LNCAP (cell line): ENCODE measurements around the gene STK10.

ENCODE experiments used
- TF ChIP-seq, protein P1 (sequence below): fragments of 450-650 bp; IDR thresholded peaks from 2 replicates; pipeline ENCODE4 v1.5.1; 2017; ENCODE audit warnings: mild to moderate bottlenecking

The STK10 gene

DNA sequence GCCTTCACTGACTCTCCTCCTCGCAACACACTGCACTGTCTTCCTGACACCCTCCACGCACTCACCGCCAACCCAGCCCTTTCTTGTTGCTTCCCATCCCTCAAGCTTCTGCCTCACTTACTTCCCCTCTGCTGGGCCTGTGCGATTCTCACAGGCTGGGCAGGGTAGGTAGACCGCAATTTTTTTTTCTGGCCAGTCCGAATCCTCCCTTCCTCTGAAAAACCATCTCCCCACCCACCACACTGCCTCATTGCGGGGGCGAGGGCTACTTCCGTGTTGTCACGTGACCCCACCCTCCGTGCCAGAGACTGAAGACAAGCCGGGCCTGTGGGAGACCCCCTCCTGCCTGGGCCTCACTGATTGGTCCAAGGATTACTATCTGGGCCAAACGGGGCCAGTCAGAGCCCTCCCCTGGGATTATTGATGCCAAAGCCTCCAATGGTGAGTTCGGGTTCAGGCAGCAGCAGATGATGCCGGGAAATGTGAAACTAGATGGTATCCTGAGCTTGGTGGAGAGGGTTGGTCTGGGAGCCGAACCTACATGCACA lies 73.1 kb downstream of the STK10 start:
- TF ChIP-seq, protein P1, sequence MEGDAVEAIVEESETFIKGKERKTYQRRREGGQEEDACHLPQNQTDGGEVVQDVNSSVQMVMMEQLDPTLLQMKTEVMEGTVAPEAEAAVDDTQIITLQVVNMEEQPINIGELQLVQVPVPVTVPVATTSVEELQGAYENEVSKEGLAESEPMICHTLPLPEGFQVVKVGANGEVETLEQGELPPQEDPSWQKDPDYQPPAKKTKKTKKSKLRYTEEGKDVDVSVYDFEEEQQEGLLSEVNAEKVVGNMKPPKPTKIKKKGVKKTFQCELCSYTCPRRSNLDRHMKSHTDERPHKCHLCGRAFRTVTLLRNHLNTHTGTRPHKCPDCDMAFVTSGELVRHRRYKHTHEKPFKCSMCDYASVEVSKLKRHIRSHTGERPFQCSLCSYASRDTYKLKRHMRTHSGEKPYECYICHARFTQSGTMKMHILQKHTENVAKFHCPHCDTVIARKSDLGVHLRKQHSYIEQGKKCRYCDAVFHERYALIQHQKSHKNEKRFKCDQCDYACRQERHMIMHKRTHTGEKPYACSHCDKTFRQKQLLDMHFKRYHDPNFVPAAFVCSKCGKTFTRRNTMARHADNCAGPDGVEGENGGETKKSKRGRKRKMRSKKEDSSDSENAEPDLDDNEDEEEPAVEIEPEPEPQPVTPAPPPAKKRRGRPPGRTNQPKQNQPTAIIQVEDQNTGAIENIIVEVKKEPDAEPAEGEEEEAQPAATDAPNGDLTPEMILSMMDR, result no peak

DNA sequence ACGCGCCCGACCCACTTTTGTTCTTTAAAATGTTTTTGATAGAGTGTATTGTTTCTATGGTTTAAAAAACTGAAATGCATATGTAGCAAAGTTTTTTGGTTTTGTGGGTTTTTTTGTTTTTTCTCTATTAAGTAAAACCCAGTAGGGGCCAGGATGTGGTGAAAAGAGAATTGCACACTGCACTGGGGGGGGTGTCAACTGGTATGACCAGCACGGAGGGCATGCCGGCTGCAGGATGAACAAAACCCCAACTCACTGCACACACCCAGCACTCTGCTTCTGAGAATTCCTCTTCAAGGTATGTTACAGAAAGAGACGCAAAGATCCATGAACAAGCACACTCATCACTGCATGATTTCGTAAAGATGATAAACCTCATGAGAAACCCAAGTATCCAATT lies 75.0 kb downstream of the STK10 start:
- TF ChIP-seq, protein P1, result no peak

DNA sequence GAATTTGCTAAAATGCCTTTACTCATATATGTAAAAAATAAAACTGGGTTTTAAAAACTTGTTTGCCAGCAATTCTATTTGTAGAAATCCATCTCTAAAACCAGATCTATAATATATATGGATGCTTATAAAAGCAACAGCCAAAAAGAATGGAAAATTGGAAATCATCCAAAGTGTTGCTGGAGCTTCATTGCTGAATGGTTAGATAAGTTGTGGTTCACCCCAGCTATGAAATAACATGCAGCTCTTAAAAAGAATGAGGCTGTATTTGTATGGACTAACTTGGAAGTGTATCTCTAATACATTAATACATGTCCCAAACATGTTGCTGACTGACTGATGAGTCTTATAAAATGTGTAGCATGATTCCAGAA lies 76.2 kb downstream of the STK10 start:
- TF ChIP-seq, protein P1, result no peak

DNA sequence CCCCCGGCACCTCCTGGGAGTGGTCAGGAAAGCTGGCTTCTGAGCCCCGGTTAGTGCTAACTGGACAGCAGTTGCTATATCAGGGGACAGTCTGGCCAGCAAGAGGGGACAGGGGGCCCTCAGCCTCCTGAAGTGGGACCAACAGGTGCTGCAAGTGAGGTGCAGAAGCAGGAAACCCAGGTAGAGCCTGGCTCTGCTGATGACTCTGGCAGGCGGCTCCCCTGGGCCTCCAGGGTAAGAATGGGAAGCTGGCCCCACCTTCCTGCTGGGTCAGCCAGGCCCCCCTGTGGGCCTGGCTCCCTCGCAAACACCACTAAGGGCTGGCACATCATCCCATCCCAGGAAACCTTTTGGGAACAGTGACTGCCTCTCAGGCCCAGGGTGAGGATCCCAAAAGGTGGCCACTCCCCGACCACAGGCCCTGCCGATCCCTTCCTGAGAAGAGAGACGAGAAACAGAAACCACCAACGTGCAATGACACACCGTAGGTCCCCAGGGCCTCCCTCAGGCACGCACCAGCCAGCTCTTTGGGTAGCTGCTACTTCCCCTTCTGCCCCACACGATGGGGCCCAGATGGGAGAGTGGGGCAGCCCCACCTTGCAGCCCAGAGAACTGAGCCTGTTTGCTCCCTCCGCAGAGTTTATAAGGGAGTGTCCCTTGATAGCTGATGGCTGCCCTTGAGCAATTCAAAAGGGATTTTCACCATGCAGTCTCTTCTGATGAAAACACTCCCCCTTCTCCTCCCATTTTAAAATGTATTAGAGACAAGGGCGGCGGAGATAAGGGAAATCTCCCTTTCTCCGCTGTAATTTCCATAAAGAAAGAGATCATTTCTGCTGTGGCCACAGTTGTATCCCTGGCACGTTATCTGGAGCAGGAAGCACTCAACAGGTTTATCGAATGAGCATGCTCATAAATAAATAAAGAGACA lies 76.8 kb downstream of the STK10 start:
- TF ChIP-seq, protein P1, result no peak

DNA sequence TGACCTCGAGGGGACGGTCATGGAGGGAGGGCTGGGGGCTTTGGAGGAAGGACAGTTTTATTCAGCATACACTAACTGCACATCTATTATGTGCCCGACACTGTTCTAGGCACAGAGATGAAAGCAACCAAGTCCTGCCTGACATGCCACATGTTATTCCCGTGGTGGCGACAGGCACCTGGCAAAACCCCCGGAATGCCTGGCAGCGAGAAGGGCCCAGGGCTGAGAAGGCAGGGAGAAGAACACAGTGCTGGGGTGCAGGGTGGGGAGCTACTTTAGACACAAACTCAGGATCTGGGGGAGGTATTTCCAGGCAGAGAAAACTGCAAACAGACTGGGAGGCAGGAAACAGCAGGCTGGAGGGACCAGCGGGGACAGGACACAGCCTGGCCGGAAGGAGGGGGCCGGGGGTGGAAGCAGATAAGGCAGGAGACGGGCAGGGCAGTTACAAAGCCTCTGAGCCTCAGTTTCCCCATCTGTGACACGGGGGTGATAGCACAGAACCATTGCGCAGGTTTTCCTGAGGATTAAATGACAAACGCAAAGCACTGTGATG lies 77.7 kb downstream of the STK10 start:
- TF ChIP-seq, protein P1, result no peak

DNA sequence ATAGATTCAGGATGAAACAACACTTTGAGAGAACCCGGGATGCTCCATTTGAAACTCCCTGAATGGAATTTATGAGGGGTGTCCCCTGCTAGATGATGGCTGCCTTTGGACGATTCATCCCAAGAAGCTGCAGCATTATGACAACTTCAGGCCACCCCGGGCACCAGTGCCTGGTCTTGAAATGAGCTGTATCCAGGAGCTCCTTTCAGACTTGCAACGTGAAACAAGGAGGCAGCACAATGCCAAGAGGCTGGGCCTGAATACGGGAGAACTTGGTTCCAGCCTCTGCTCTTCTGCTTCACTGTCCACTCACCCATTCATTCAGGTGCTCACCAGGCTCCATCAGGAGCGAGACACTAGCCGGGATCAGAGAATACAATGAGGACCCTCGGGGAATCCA lies 78.3 kb downstream of the STK10 start:
- TF ChIP-seq, protein P1, result no peak

DNA sequence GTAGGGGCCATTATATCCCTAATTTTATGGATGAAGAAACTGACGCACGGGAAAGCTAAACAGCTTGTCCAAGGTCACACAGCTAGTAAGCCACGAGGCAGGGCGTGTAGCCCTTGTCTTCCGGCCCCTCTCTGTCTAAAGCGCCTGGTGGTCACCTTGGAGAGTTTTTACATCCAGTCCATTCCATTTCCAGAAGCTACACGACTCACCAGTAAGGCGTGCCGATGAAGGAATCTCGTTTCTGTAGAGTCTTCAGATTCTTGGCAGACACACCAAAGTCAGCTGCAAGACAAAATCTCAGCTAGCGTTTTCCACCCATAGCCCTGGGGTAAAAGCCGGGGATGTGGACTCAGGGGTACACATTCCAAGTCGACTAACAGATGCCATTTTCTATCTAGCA lies 80.5 kb downstream of the STK10 start:
- TF ChIP-seq, protein P1, result no peak
